ENCODE measurements around the gene VIT. TPM values are rescaled to one million over a fixed set of nuclear protein-coding genes. Genes with fewer than 3 reads are reported as not detected.

The VIT gene
- total RNA-seq, 1 experiment from 2014 or later: not detected

GRCh38 chr2:36800381-36800780 lies 103.9 kb downstream of the VIT start:
- no peak for DNase-seq
- H3K79me2 ChIP-seq (ENCODE audit: low read depth): no peaks in the 10 kb centered on the region
- H2AFZ ChIP-seq: no peak overlapping the region
- ChIA-PET POLR2A (ENCODE audit: unreplicated experiment) (no interaction called here), CTCF (no interaction called here)
- H3K27me3 ChIP-seq (ENCODE audit: insufficient read depth, low read depth): no peaks in the 10 kb centered on the region
- H3K36me3 ChIP-seq (ENCODE audit: low read depth): no peaks in the 10 kb centered on the region
- H3F3A ChIP-seq (ENCODE audit: insufficient read depth, low read depth): no peaks in the 10 kb centered on the region
- TF ChIP-seq EZH2 (IDR thresholded peaks at IDR 0.05; ENCODE audit: low read depth): no peak
- TF ChIP-seq, protein P1, sequence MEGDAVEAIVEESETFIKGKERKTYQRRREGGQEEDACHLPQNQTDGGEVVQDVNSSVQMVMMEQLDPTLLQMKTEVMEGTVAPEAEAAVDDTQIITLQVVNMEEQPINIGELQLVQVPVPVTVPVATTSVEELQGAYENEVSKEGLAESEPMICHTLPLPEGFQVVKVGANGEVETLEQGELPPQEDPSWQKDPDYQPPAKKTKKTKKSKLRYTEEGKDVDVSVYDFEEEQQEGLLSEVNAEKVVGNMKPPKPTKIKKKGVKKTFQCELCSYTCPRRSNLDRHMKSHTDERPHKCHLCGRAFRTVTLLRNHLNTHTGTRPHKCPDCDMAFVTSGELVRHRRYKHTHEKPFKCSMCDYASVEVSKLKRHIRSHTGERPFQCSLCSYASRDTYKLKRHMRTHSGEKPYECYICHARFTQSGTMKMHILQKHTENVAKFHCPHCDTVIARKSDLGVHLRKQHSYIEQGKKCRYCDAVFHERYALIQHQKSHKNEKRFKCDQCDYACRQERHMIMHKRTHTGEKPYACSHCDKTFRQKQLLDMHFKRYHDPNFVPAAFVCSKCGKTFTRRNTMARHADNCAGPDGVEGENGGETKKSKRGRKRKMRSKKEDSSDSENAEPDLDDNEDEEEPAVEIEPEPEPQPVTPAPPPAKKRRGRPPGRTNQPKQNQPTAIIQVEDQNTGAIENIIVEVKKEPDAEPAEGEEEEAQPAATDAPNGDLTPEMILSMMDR (conservative IDR thresholded peaks at IDR 0.05): no peak
- H3K4me2 ChIP-seq: no peak overlapping the region
- H3K27ac ChIP-seq: no peak overlapping the region
- intact Hi-C loops (cut with micrococcal nuclease; ENCODE audit: unreplicated experiment): no loop called here
- H3K9me3 ChIP-seq (ENCODE audit: insufficient read depth, low read depth): no peaks in the 10 kb centered on the region
- H3K4me3 ChIP-seq: no peak overlapping the region
- no TSS peak for BruUV-seq (replicated peaks)
- no peaks in the 10 kb centered on the region for H3K9me2 ChIP-seq (ENCODE audit: insufficient read depth)
- no peaks in the 10 kb centered on the region for H4K20me1 ChIP-seq (ENCODE audit: insufficient read depth)
- no peaks in the 10 kb centered on the region for H3K4me1 ChIP-seq (replicated peaks; ENCODE audit: insufficient read depth)

DNA sequence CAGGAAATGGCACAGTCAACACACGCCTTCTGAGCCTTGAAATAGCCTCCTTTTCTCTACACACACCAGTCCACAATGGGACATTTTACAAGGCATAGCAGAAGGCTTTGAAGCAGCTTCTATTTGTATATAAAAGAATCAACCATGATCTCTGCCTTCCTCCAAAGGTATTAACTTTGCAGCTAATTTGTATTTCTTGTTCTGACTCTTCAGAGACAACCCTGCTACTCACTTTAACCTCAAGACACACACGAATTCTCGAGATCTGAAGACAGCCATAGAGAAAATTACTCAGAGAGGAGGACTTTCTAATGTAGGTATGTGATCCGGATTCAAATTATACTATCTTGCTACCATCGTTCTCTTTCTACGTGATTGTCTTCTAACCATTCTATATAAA lies 104.6 kb downstream of the VIT start:
- no peaks in the 10 kb centered on the region for H3K9me3 ChIP-seq (ENCODE audit: insufficient read depth, low read depth)
- intact Hi-C loops (cut with micrococcal nuclease; ENCODE audit: unreplicated experiment): no loop called here
- POLR2A ChIA-PET (ENCODE audit: unreplicated experiment): no interaction called here

DNA sequence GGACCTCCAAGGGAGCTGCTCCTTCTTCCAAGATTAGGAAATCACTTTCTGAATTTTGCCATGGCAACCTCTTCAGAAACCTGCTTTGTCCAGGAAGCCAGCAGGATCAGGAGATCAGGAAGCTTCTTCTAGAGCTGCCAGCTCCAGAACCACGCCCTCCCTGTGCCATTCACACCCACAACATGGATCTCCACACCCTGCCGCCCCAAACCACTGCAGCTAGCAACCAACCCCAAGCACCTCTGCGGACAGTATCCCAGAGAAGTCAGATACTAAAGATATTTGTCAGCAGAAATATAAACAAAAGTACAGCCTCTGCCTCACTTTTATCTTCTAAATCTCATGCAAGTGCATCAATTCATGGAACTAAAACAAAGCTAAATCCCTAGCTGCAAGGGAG lies 106.4 kb downstream of the VIT start:
- Histone ChIP-seq H2AFZ (no peak overlapping the region), H3K27ac (no peak overlapping the region), H3K4me3 (no peak overlapping the region), H3K79me2 (ENCODE audit: low read depth) (no peaks in the 10 kb centered on the region), H3K9me3 (ENCODE audit: insufficient read depth, low read depth) (no peaks in the 10 kb centered on the region), H3K4me2 (no peak overlapping the region), H3K4me1 (replicated peaks; ENCODE audit: insufficient read depth) (0 out of 2 replicates have a peak, but pooled peaks cover 6% of the 10 kb centered on the region), H3K9me2 (ENCODE audit: insufficient read depth) (no peaks in the 10 kb centered on the region), H4K20me1 (ENCODE audit: insufficient read depth) (no peaks in the 10 kb centered on the region), H3K36me3 (ENCODE audit: low read depth) (no peaks in the 10 kb centered on the region), H3K27me3 (ENCODE audit: insufficient read depth, low read depth) (no peaks in the 10 kb centered on the region), H3F3A (ENCODE audit: insufficient read depth, low read depth) (no peaks in the 10 kb centered on the region)
- intact Hi-C loops (cut with micrococcal nuclease; ENCODE audit: unreplicated experiment): no loop called here
- no peak for TF ChIP-seq EZH2 (IDR thresholded peaks at IDR 0.05; ENCODE audit: low read depth)
- TF ChIP-seq, protein P1 (conservative IDR thresholded peaks at IDR 0.05): no peak
- no peak for DNase-seq
- ChIA-PET POLR2A (ENCODE audit: unreplicated experiment) (no interaction called here), CTCF (no interaction called here)
- no TSS peak for BruUV-seq (replicated peaks)

More for the DNA sequence above, 104.6 kb downstream of the VIT start:
- TF ChIP-seq, protein P1 (conservative IDR thresholded peaks at IDR 0.05): no peak
- TF ChIP-seq EZH2 (IDR thresholded peaks at IDR 0.05; ENCODE audit: low read depth): no peak
- DNase-seq: no peak
- H3K4me3 ChIP-seq: no peak overlapping the region
- CTCF ChIA-PET: no interaction called here
- no peak overlapping the region for H2AFZ ChIP-seq
- no peak overlapping the region for H3K4me2 ChIP-seq
- no peak overlapping the region for H3K27ac ChIP-seq
- no peaks in the 10 kb centered on the region for H3K4me1 ChIP-seq (replicated peaks; ENCODE audit: insufficient read depth)
- no peaks in the 10 kb centered on the region for H4K20me1 ChIP-seq (ENCODE audit: insufficient read depth)
- no peaks in the 10 kb centered on the region for H3K36me3 ChIP-seq (ENCODE audit: low read depth)
- H3K9me2 ChIP-seq (ENCODE audit: insufficient read depth): no peaks in the 10 kb centered on the region
- H3K27me3 ChIP-seq (ENCODE audit: insufficient read depth, low read depth): no peaks in the 10 kb centered on the region
- H3K79me2 ChIP-seq (ENCODE audit: low read depth): no peaks in the 10 kb centered on the region
- BruUV-seq (replicated peaks): no TSS peak
- no peaks in the 10 kb centered on the region for H3F3A ChIP-seq (ENCODE audit: insufficient read depth, low read depth)
